Ovary (tissue), 3 donors: Measurements from ENCODE around the gene SLCO3A1.

Source experiments
- CTCF ChIP-seq, 3 donors: fragments of 450-650 bp in 2 of 3; fragments of 200-600 bp in 1 of 3; IDR thresholded peaks; one replicate each; pipeline versions ENCODE4 v1.5.1 to v1.8.0; 2016 to 2022; ENCODE audit warnings: antibody characterized with exemption in 3 of 3, mild to moderate bottlenecking in 1 of 3
- POLR2A ChIP-seq: fragments of 450-650 bp; IDR thresholded peaks from one replicate; pipeline ENCODE4 v1.6.1; 2017; ENCODE audit warnings: antibody characterized with exemption, mild to moderate bottlenecking, moderate library complexity
- donor health status: DM: no; HTN: no; CAD: no.

GRCh38 chr15:92000709-92001108 is 147.2 kb downstream of the SLCO3A1 start:
- TF ChIP-seq CTCF (IDR thresholded peaks at IDR 0.05) (no peak), POLR2A (no peak)
